Measurements from ENCODE around the gene KCNG4.

The KCNG4 gene

GRCh38 chr16:84259691-84260090 lies 19.9 kb upstream of the KCNG4 start:
- no peak overlapping the region for H3K4me3 ChIP-seq (ENCODE audit: low read depth, low read length)
- DNase-seq (ENCODE audit: low read depth, low spot score): no peak
- CTCF ChIA-PET: interaction anchor here (1.1 kb wide), 1 partner anchor 17 kb away, joined by 3 read pairs; no protein-coding TSS in a partner anchor
- POLR2A ChIA-PET: no interaction called here
- no peak for TF ChIP-seq CTCF (IDR thresholded peaks at IDR 0.05; ENCODE audit: insufficient read depth, low read length, missing control alignments)

- ChIA-PET CTCF (interaction anchor here (1.1 to 1.2 kb wide), 2 partner anchors 19 kb away, joined by 3 to 5 read pairs; no protein-coding TSS in a partner anchor), POLR2A (no interaction called here)
- no peak overlapping the region for H3K4me3 ChIP-seq (ENCODE audit: low read depth, low read length)
- DNase-seq (ENCODE audit: low read depth, low spot score): no peak
- no peak for TF ChIP-seq CTCF (IDR thresholded peaks at IDR 0.05; ENCODE audit: insufficient read depth, low read length, missing control alignments)
These were observed 18.5 kb upstream of the KCNG4 start for GRCh38 chr16:84258266-84258665.

GRCh38 chr16:84255050-84255810 lies 15.4 kb upstream of the KCNG4 start:
- CTCF ChIA-PET: interaction anchor here (1.3 kb wide), 1 partner anchor 48 kb away, joined by 3 read pairs; no protein-coding TSS in a partner anchor
- no peak for TF ChIP-seq CTCF (IDR thresholded peaks at IDR 0.05; ENCODE audit: insufficient read depth, low read length, missing control alignments)
- DNase-seq (ENCODE audit: low read depth, low spot score): no peak
- POLR2A ChIA-PET: no interaction called here
- no peak overlapping the region for H3K4me3 ChIP-seq (ENCODE audit: low read depth, low read length)

- POLR2A ChIA-PET: no interaction called here
- CTCF ChIA-PET: interaction anchor here (1.4 kb wide), 1 partner anchor 23 kb away, joined by 3 read pairs; no protein-coding TSS in a partner anchor
- DNase-seq (ENCODE audit: low read depth, low spot score): no peak
- TF ChIP-seq CTCF (IDR thresholded peaks at IDR 0.05; ENCODE audit: insufficient read depth, low read length, missing control alignments): no peak
- no peak overlapping the region for H3K4me3 ChIP-seq (ENCODE audit: low read depth, low read length)
These were observed 14.2 kb upstream of the KCNG4 start for GRCh38 chr16:84254062-84254461.

GRCh38 chr16:84253173-84253572 lies 13.4 kb upstream of the KCNG4 start:
- ChIA-PET CTCF (interaction anchor here (1.4 kb wide), 1 partner anchor 24 kb away, joined by 3 read pairs; no protein-coding TSS in a partner anchor), POLR2A (no interaction called here)
- TF ChIP-seq CTCF (IDR thresholded peaks at IDR 0.05; ENCODE audit: insufficient read depth, low read length, missing control alignments): no peak
- no peak for DNase-seq (ENCODE audit: low read depth, low spot score)
- H3K4me3 ChIP-seq (ENCODE audit: low read depth, low read length): no peak overlapping the region

GRCh38 chr16:84252184-84252583 lies 12.4 kb upstream of the KCNG4 start:
- H3K4me3 ChIP-seq (ENCODE audit: low read depth, low read length): no peak overlapping the region
- POLR2A ChIA-PET: no interaction called here
- no peak for TF ChIP-seq CTCF (IDR thresholded peaks at IDR 0.05; ENCODE audit: insufficient read depth, low read length, missing control alignments)
- DNase-seq (ENCODE audit: low read depth, low spot score): no peak
- CTCF ChIA-PET: no interaction called here

Measured in AG04449 (cell line).